ENCODE data around the gene COPZ2. TPM values are rescaled to one million over a fixed set of nuclear protein-coding genes. Genes with fewer than 3 reads are reported as not detected.
A peak's percentile ranks its signal among the peaks of the same experiment; 100 is the strongest.

COPZ2 gene
- total and polyA plus RNA-seq, 9 of the 15 experiments (the other 6 are each of a cell fraction or from before 2014, with no cell fraction given) = 0.22 to 0.49 TPM; not detected in 7

GRCh38 chr17:48054238-48055185, 16.9 kb upstream of the COPZ2 start (continued):
- 0 out of 2 replicates have a peak, but pooled peaks have one; percentile 22 for TF ChIP-seq ZNF311 (CRISPR knock-in tag; IDR thresholded peaks at IDR 0.05)
- TF ChIP-seq ZNF75A (CRISPR knock-in tag; IDR thresholded peaks at IDR 0.05) = no peak

- no peaks in the 10 kb centered on the region for H3K9me3 ChIP-seq (replicated peaks; ENCODE audit: control insufficient read depth, insufficient read depth, low read depth, low read length)
- H3K9me1 ChIP-seq (ENCODE audit: control insufficient read depth, insufficient read depth, low read length) = peaks cover 17% of the 10 kb centered on the region
- in situ Hi-C loops (cut with MboI) = no loop called here
- H3K4me2 ChIP-seq (ENCODE audit: insufficient read depth, low read length) = peak overlapping the region; percentile 53
- H3K27me3 ChIP-seq (ENCODE audit: control insufficient read depth in 2 of 2, insufficient read depth in 2 of 2, low read length in 2 of 2) = no peaks in the 10 kb centered on the region
- H3K4me3 ChIP-seq = 0 out of 2 replicates have a peak overlapping the region, but pooled peaks have one; percentile 3
- DNase-seq (ENCODE audit: extremely low read depth in 1 of 4, low spot score in 3 of 4) (no peak), ATAC-seq (no peak), FAIRE-seq (no peak)
- H3K27ac ChIP-seq (ENCODE audit: extremely low read depth, low read depth, low read length) = peak overlapping the region; percentile 17; the same call in 1 of the 3 replicates
- POLR2A ChIA-PET = interaction anchor here (0.6 to 6.5 kb wide), 6 partner anchors 7 to 64 kb away, joined by 3 to 74 read pairs (median 3); partner anchors contain the start of gene NFE2L1
- H3K9ac ChIP-seq (ENCODE audit: insufficient read depth in 1 of 2, low read depth in 2 of 2, low read length in 2 of 2) = peak overlapping the region; percentile 6 to 23; a peak in 2 of 4 replicates
- intact Hi-C loops (cut with micrococcal nuclease) = no loop called here
- TF ChIP-seq MNT (conservative IDR thresholded peaks at IDR 0.05) = peak in 1 of 2 experiments; percentile 34; a peak in 1 of 4 replicates
- peak; percentile 41; the same call in 1 of the 2 replicates for TF ChIP-seq SPI1 (IDR thresholded peaks at IDR 0.05; ENCODE audit: borderline replicate concordance, low read depth, low read length)
- peak; percentile 19; the same call in 1 of the 2 replicates for TF ChIP-seq L3MBTL2 (IDR thresholded peaks at IDR 0.05)
- TF ChIP-seq ZNF280A (IDR thresholded peaks at IDR 0.05; ENCODE audit: low read depth, partially characterized antibody) = no peak
- TF ChIP-seq NKRF (IDR thresholded peaks at IDR 0.05; ENCODE audit: borderline replicate concordance) = peak; percentile 38; the same call in 1 of the 2 replicates
- TF ChIP-seq ZNF518B (CRISPR knock-in tag; IDR thresholded peaks at IDR 0.05) = no peak
- CTCF ChIA-PET (ENCODE audit: low intra/inter-chr PET ratio) = no interaction called here
- no peak overlapping the region for H2AFZ ChIP-seq (ENCODE audit: low read depth, low read length)
- peaks cover 79% of the 10 kb centered on the region for H3K79me2 ChIP-seq (ENCODE audit: control insufficient read depth, insufficient read depth, low read length)
- H3K4me1 ChIP-seq (replicated peaks in 1 of 2; ENCODE audit: control insufficient read depth in 2 of 2, insufficient read depth in 2 of 2, low read length in 2 of 2) = peaks cover 54 to 63% of the 10 kb centered on the region in 2 experiments
- 64% methylated on average over 6 of the region's 6 CpGs for WGBS (ENCODE audit: insufficient coverage, low coverage, missing lambda C conversion rate)
- H4K20me1 ChIP-seq (replicated peaks; ENCODE audit: control insufficient read depth, insufficient read depth, low read length) = peaks cover 34% of the 10 kb centered on the region
- no TSS peak for BruUV-seq (replicated peaks)
- H3K36me3 ChIP-seq (ENCODE audit: control insufficient read depth, insufficient read depth, low read length) = peaks cover 80% of the 10 kb centered on the region
These were observed 16.2 kb upstream of the COPZ2 start for GRCh38 chr17:48053758-48054237.

Data from K562 (cell line).